ENCODE data around the gene TMEM150A.
"Not testable (repeated sequence)": the region's sequence is repeated elsewhere in the genome, so short reads cannot be mapped to it uniquely, and the experiment has no call there.

Gene TMEM150A, protein sequence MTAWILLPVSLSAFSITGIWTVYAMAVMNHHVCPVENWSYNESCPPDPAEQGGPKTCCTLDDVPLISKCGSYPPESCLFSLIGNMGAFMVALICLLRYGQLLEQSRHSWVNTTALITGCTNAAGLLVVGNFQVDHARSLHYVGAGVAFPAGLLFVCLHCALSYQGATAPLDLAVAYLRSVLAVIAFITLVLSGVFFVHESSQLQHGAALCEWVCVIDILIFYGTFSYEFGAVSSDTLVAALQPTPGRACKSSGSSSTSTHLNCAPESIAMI

DNA sequence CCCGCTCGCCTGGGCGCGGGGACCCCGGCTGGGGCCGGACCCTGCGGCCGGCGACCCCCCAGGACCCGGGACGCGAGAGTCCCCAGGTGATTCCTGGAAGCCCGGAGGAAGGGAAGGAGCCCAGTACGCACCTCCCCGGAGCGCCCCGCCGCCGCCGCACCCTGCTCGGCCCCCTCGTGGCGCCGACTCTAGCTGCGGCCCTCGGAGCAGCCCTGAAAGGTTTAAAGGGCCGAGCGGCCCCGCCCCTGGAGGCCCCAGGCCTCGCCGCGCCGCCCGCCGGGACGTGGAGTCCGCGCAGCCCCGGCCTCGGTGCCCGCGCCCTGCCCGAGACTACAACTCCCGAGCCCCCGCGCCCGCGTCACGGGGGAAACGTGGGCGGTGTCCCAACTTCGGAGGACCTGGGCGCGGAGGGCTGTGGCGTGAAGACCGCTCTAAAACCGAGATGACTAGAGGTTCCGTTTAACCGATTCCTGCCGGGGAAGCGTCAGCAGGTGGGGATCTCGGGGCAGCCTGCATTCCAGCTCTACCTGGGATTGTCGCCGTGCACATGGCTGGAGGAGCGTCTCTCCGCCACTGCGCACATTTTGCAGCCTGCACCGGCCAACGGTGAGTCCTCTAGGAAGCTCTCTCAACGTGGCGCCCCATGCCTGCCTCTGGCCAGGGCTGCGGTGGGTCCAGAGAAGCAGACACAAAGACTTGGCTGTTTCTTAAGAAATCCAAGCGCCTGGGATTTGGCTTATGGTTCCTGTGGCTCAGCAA lies at the start of gene TMEM150A:
TSS of gene TMEM150A (minus strand) at position 223 of the 759 bp plus-strand sequence. CDS start 750 bp downstream, outside the sequence.
- peak; percentile 91 for DNase-seq (ENCODE audit: low spot score)

DNA sequence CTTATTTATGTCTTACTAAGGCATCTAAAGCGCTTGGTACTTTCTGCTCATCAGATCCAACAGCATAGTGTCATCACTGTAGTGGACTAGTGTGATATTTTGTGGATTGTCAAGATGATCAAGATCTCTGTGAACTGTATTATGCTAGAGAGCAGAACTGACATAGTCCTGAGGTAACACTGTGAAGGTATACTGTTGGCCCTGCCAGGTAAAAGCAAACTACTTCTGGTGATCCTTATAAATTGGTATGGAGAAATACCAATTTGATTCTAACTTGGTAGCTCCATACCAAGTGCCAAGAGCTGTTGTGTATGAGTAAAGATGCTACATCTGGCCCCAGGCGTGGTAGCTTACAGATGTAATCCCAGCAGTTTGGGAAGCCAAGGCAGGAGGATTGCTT lies 49.6 kb upstream of the TMEM150A start:
- no peak for DNase-seq (ENCODE audit: low spot score)

DNA sequence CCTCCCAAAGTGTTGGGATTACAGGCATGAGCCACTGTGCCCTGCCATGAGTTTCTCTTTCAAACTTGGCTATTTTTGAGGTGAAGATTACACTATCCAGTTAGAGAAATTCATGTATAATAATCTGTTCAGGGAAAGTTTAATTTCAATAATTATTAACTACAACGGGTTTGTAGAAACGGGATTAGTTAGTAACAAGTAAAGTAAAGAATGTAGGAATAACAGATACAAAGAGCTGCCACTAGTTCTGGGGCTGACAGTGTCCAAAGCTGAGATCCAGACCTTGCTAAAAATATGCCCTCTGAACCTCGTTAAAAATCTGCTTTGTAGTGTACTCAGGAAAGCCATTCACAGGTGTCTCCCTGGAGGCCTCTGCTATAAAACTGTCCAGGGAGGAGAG lies 48.6 kb upstream of the TMEM150A start:
- no peak for DNase-seq (ENCODE audit: low spot score)

DNA sequence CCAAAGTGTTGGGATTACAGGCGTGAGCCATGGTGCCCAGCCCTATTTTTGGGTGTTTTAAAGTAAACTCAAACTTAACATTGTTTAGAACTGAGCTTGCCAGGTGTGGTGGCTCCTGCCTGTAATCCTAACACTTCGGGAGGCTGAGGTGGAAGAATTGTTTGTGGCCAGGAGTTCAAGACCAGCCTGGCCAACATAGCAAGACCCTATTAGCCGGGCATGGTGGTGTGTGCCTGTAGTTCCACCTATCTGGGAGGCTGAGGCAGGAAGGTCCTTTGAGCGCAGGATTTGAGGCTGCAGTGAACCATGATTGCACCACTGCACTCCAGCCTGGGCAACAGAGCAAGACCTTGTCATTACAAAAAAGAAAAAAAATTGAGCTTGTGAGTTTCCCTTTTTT lies 48.0 kb upstream of the TMEM150A start:
- DNase-seq (ENCODE audit: low spot score): no peak

DNA sequence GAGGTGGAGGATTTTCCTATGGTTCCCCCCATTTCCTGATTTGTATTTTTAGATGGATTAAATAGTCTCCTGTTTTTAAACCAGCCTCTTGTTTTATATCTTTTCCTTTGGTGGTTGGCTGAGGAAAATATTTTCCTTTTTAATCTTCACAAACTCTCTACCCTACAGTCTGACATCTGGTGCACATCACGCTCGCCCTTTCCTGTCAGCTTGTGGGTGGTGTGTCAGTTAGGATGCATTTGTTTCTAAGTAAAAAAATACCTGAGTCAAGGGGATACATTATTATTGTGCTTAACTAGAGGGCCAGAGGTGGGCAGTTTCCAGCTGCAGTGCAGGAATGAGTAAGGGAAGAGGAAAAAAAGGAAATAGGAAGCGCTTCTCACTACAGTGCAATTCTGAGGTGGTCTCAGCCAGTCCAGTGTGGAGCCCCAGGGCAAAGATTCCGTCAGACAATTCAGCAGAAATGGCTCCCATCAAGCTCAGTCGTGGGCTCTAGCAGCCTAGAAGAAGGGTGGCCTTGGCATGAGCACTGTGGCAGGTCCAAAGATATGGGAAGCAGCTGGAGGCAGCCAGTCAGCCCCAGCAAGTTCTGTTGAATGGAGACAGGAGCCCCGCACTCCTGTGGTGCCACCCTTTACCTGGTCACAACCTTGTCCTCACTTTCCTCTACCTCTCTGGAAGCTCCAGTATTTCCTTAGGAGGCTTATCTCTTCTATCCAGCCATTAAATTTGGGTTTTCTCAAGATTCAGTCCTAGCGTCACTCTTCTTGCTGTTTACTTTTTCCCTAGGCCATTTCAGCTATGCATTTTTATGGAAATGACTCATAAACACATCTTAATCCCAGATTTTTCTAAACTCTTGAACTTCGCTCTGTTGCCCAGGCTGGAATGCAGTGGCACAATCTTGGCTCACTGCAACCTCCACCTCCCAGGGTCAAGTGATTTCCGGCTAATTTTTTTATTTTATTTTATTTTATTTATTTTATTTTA lies 47.0 kb upstream of the TMEM150A start:
- DNase-seq (ENCODE audit: low spot score): no peak

DNA sequence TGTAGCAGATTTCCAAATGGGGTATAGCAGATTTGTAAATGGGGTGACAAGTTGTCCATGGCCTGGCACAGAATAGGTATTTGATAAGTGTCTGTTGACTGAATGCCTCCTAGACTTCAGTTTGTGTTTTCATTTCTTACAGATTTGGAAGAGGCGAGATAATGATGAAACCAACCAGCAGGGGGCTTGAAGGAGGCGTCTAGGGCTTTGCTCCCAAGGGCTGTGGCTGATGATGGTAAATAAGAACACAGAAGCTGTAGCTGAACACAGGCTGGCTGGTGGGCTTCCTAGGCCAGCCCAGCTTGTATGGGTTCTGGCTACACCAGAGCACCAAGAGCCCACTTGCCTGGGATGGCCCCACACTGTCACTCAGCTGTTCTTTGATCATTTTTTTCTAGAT lies 46.1 kb upstream of the TMEM150A start:
- peak; percentile 46 for DNase-seq (ENCODE audit: low spot score)

DNA sequence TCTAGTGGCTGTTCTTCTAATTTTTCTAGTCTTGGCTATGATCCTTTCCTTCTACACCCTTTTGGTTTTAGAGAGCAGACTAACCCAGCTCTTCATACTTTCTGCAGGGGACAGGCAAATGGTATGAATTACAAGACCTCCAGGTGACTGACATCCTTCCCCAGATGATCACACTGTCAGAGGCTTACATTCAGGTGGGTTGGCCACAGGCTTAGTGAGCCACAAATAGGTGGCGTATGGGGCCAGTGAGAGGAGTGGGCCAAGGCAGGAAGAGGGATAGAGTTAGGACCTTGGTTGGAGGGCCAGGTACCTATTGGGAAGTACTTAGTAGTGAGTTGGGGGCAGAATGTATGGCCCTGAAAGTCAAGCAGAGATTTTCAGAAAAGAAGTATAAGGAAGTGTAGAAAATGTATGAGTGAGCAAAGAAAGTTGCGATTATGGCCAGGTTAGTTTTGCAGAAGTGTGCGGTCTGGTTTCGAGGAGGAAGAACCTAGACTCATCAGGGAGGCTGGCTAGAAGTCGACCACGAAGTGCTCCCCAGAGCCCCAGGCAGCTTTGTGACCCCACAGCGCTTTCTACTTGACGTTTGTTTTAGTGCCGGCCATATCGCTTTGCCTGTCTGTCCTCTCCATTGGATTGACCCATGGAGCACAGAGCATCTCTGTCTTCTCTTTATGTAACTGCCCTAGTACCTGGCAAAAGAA lies 45.5 kb upstream of the TMEM150A start:
- DNase-seq (ENCODE audit: low spot score): no peak

DNA sequence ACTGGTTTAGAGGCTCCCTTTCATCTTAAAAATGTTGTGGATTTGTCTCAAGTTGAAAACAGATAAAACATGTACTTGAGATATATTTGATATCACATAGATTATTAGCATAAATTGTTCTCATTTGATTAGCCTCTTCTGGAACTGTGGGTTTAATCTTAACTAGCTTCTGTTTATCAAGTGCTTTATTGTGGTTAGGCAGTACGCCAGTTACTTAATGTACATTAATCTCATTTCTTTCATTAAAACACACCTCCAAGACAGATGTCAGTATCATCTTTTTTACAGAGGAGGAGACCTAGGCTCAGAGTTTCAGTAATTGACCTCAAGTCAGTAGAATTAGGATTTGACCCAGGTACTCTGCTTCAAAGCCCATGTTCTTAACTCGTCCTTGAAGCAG lies 43.7 kb upstream of the TMEM150A start:
- no peak for DNase-seq (ENCODE audit: low spot score)

DNA sequence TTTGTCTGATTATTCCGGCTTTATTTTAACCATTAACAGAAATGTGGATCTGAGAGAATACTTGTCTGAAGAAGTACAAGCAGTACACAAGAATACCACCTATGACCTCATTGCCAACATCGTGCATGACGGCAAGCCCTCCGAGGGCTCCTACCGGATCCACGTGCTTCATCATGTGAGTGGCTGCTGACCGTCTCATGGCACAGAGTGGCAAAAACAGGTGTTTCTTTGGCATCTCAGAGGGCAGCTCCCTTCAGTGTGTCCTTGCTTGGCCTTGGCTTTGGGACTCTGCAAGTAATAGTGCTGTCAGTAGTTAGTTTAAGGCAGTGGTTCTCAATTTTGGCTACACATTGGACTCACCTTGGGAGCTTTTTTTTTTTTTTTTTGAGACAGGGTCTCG lies 42.4 kb upstream of the TMEM150A start:
- no peak for DNase-seq (ENCODE audit: low spot score)

DNA sequence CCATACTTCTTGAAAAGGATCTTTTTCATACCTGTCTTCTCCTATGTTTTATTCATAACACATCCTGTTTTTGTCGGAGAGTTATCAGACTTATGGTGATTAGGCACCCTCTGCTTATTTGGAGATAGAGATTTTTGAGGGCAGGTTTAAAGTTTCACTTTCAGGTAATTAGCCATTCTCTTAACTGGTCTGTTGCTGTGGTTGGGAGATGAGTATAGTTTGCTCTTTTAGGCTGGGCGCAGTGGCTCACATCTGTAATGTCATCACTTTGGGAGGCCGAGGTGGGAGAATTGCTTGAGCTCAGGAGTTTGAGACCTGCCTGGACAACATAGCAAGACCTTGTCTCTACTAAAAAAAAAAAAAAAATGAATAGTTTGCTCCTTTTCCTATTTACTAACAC lies 40.2 kb upstream of the TMEM150A start:
- no peak for DNase-seq (ENCODE audit: low spot score)

DNA sequence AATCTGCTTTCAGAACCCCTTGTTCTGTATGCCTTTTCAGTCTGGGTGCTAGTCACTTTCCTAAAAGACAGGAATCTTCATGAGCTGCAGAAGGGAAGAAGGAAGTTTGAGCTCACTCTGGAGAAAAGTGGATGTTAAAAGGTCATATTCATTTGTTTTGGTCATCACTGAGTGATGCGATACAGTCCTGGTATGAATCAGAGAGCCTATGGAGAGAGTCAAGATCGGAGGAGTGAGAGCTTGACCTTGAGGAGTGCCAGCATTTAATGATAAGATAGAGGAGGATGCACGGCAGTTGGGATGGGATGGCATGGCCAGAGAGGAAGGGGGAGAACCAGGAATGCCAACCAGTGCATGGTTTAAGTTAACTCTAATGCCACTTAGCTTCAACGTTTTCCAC lies 33.1 kb upstream of the TMEM150A start:
- DNase-seq (ENCODE audit: low spot score): no peak

DNA sequence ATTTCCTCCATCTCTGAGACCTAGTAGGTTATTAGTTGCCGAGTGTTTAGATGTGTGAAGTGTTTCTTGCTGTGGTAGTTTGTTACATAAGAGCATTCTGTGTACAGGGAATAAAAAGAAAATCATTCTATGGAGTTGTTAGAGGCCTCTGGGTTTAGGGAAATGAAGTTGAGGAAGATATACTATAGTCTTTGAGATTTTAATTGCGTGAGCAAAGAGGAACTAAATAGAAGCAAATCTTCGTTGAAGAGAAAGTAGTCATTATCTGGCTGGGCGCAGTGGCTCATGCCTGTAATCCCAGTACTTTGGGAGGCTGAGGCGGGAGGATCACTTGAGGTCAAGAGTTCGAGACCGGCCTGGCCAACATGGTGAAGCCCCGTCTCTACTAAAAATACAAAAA lies 32.5 kb upstream of the TMEM150A start:
- no peak for DNase-seq (ENCODE audit: low spot score)

DNA sequence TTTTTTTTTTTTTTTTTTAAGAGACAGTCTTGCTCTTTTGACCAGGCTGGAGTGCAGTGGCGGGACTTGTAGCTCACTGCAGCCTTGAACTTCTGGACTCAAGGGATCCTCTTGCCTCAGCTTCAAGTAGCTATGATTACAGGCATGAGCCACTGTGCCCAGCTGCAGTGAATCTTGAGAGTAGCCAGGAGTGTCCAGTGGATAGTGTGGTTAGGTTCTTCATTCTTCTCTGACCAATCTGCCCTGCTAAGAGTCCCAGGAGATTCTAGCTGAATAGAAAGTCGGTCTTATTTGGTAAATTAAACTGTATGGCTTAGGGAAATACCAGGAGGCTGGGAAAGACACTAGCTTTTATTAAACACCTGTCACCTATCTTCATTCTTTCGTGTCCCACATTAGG lies 28.8 kb upstream of the TMEM150A start:
- DNase-seq (ENCODE audit: low spot score): no peak

DNA sequence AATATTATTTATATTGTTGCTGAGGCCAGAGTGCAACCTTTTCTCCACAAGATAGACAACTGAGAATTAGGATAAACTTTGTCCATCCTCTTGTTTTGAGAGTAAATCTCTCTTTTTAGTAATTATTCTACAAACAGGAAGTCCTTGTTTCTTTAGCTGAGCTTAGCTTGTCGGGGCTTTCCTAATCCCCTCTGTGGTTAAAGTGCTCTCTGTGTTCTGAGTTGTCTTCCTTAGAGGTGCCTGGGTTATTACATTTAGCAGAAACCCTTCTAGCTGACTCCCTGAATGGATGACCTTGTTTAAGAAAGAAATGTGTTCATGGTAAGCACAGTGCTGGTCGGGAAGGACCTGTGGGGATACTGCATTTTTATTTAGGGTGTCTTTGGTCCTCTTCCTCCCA lies 26.2 kb upstream of the TMEM150A start:
- DNase-seq (ENCODE audit: low spot score): no peak

DNA sequence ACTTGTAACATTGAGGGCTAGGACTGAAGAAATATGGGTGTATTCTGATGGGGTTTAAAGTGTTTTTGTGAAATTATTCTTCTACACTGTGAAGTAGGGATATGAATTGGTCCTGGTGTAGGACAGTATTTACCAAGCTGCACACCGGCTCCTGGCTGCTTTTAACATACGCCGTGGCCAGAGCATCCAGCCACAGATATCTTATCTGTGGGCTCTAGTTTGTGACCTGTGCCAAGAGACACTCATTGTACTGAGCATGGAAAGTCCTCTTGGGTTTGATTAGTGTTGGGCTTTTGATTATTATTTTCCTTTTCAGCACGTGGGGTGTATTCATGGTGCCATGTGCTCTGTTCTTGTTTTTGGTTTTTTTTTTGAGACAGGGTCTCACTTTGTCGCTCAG lies 21.5 kb upstream of the TMEM150A start:
- no peak for DNase-seq (ENCODE audit: low spot score)

DNA sequence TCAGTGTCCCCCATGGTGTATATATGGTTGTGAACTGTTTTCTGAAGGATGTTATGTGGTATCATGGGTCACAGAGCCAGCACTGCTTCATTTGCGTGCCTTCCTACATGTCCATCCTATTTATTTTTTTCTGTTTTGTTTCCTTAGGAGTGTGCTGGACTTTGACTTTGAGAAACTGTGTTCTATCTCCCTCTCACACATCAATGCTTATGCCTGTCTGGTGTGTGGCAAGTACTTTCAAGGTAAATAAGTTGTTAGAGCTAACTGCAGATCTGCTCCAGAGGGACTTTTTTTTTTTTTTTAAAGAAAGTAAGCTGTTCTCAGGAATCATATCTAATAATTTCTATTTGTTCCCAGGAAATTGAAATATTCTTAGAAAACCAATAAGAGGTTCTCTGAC lies 18.8 kb upstream of the TMEM150A start:
- no peak for DNase-seq (ENCODE audit: low spot score)

DNA sequence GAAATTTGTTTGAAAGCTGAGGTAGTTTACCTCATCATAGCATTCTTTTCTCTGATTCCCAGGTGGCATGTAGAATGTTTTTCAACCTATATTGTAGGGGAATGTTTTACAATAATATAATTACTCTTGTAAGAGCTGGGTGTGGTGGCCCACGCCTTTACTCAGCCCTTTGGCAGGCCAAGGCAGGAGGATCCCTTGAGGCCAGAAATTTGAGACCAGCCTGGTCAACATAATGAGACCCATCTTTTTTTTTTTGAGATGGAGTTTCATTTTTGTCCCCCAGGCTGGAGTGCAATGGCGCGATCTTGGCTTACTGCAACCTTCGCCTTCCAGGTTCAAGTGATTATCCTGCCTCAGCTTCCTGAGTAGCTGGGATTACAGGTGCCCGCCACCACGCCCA lies 17.1 kb upstream of the TMEM150A start:
- no peak for DNase-seq (ENCODE audit: low spot score)

DNA sequence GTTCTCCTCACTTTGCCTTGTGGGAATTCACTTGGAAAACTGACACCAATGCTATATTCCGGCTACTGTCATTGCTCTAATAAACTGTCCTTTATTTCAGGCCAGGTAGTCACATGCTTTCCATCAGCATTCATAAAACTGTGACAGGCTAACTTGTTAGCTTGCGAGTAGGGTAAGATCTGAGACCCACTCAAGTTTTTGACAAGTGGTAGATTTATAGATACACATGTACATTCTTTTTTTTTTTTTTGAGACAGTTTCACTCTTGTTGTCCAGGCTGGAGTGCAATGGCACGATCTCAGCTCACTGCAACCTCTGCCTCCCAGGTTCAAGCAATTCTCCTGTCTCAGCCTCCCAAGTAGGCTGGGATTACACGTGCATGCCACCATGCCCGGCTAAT lies 15.2 kb upstream of the TMEM150A start:
- not testable (repeated sequence) for DNase-seq (ENCODE audit: low spot score)

DNA sequence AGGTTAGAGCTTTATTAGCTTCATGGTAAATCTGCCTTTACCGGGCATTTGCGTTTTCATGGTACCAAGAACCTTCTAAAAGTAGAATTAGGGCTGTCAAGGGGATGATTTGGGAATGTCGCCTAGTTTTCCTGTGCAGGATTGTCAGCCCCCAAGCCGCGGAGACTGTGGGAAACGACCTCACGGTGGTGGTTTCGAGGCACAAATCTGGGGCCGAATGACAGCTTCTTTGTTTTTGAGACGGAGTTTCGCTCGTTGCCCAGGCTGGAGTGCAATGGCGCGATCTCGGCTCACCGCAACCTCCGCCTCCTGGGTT lies 12.9 kb upstream of the TMEM150A start:
- no peak for DNase-seq (ENCODE audit: low spot score)

DNA sequence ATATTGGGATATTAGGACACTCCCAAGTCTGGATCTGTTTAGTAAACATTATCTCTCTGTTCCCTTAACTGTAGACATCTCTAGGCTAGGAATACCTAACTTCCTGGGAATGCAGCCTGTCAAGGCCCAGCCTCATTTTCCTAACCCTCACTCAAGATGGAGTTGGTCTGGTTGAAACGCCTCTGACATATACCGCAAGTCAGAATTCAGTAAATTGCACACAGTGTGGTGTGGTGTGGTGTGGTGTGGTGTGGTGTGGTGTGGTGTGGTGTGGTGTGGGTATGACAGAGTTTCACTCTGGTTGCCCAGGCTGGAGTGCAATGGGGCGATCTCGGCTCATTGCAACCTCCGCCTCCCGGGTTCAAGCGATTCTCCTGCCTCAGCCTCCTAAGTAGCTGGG lies 12.3 kb upstream of the TMEM150A start:
- not testable (repeated sequence) for DNase-seq (ENCODE audit: low spot score)

DNA sequence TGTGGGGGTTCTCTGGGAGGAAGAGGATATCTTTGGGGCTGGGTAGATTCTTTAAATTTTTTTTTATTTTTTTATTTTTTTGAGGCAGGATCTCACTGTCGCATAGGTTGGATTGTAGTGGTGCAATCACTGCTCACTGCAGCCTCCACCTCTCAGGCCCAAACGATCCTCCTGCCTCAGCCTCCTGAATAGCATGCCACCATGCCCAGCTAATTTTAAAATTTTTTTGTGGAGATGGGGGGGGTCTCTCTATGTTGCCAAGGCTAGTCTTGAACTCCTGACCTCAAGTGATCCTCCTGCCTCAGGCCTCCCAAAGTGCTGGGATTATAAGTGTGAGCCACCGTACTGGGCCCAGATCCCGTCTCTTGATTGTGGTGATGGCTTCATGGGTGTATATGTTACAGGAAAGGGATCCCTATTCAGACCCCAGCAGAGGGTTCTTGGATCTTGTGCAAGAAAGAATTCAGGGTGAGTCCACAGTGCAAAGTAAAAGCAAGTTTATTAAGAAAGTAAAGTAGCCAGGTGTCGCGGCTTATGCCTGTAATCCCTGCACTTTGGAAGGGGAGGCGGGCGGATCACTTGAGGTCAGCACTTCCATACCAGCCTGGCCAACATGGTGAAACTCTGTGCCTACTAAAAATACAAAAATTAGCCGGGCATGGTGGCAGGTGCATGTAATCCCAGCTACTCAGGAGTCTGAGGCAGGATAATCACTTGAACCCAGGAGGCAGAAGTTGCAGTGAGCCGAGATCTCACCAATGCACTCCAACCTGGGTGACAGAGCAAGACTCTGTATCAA lies 11.4 kb upstream of the TMEM150A start:
- DNase-seq (ENCODE audit: low spot score): no peak
